ENCODE measurements around the gene HNRNPC.
A peak's percentile ranks its signal among the peaks of the same experiment; 100 is the strongest.
"Not testable (repeated sequence)": the region's sequence is repeated elsewhere in the genome, so short reads cannot be mapped to it uniquely, and the experiment has no call there.

HNRNPC gene

DNA sequence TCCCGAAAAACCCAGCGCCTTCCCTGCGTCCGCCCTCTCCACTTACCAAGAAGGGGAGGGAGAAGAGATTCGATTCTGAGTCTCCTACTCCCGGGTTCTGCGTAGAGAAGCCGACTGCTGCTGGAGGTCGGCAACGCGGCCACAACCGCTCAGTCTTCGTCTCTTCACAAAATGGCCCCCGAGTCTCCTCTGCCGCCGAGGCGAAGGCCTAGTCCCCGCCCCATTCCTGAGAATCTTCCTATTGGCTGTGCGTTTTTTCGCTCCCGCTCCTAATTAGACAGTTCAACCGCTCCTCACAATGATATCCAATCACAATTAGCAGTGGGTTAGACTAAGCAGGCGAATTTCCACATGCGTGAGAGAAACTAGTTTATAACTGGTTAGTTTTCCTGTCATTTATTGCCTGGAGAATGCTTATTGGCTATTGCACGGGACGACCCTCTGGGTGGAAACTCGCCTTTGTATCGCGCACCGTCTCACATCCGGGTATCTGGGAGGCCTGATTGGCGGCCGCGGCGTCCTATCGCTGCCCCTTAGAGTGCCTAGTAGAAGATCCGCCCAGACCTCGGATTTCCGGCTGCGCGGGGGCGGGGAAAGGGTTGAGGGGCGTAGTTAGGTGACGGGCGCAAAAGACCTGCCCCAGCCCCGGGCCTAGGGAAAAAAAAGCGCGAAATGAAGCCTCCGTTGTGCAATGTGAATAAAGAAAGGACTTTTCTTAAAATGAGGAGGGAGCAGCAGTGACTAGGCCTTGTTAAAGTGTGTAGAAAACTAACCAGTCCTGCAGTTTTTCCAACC is at the start of gene HNRNPC:
Gene HNRNPC (minus strand): TSS at position 191 of the 795 bp plus-strand sequence. CDS start 35,249 bp downstream, outside the sequence.
- H3K4me1 ChIP-seq (ENCODE audit: control insufficient read depth, insufficient read depth, low read length, unreplicated experiment): peaks cover 21% of the 10 kb centered on the region
- H3K79me2 ChIP-seq (ENCODE audit: control insufficient read depth, insufficient read depth, low read length, unreplicated experiment): peaks cover 48% of the 10 kb centered on the region
- H3K27me3 ChIP-seq (ENCODE audit: insufficient read depth, low read length): no peaks in the 10 kb centered on the region
- H2AFZ ChIP-seq (ENCODE audit: low read length, unreplicated experiment): peak within 1 kb of the TSS; percentile 56
- H3K36me3 ChIP-seq (ENCODE audit: insufficient read depth, low read length): peaks cover 30% of the 10 kb centered on the region
- peak within 1 kb of the TSS; percentile 77 for H3K27ac ChIP-seq (ENCODE audit: low read depth, low read length)
- peak within 1 kb of the TSS; percentile 93 for H3K4me3 ChIP-seq (ENCODE audit: low read depth, low read length)

DNA sequence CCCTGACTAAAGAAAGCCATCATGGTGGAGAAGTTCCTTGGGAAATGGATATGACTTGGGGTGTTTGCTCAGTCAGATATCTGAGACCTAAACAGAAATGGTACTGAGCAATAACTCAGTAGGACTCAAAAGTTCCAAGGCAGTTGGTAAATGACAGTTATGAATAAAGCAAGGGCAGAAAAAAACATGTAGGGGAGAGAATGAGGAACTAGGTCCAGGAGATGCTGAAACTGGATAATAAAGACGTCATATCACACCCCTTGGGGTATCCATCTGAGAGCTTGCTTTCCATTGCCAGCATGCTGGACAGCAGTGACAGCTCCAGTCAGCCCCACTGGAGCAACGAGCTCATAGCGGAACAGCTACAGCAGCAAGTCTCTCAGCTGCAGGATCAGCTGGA is 48.2 kb upstream of the HNRNPC start:
- no peaks in the 10 kb centered on the region for H3K4me1 ChIP-seq (ENCODE audit: control insufficient read depth, insufficient read depth, low read length, unreplicated experiment)
- H3K36me3 ChIP-seq (ENCODE audit: insufficient read depth, low read length): no peaks in the 10 kb centered on the region
- no peaks in the 10 kb centered on the region for H3K79me2 ChIP-seq (ENCODE audit: control insufficient read depth, insufficient read depth, low read length, unreplicated experiment)
- no peak overlapping the region for H3K27ac ChIP-seq (ENCODE audit: low read depth, low read length)
- H2AFZ ChIP-seq (ENCODE audit: low read length, unreplicated experiment): no peak overlapping the region
- H3K4me3 ChIP-seq (ENCODE audit: low read depth, low read length): no peak overlapping the region
- peaks cover 11% of the 10 kb centered on the region for H3K27me3 ChIP-seq (ENCODE audit: insufficient read depth, low read length)

DNA sequence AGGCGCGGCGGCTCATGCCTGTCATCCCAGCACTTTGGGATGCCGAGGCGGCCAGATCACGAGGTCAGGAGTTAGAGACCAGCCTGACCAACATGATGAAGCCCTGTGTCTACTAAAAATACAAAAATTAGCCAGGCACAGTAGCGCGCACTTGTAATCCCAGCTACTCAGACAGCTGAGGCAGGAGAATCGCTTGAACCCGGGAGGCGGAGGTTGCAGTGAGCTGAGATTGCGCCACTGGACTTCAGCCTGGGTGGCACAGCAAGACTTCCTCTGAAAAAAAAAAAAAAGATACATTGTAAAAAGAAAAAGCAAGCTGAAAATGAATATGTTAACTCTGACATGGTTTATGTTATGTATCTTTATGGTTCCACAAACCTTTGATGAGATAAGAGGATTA is 44.3 kb upstream of the HNRNPC start:
- H2AFZ ChIP-seq (ENCODE audit: low read length, unreplicated experiment): no peak overlapping the region
- H3K36me3 ChIP-seq (ENCODE audit: insufficient read depth, low read length): no peaks in the 10 kb centered on the region
- H3K4me1 ChIP-seq (ENCODE audit: control insufficient read depth, insufficient read depth, low read length, unreplicated experiment): no peaks in the 10 kb centered on the region
- H3K4me3 ChIP-seq (ENCODE audit: low read depth, low read length): no peak overlapping the region
- H3K27ac ChIP-seq (ENCODE audit: low read depth, low read length): no peak overlapping the region
- H3K27me3 ChIP-seq (ENCODE audit: insufficient read depth, low read length): peaks cover 15% of the 10 kb centered on the region
- no peaks in the 10 kb centered on the region for H3K79me2 ChIP-seq (ENCODE audit: control insufficient read depth, insufficient read depth, low read length, unreplicated experiment)

DNA sequence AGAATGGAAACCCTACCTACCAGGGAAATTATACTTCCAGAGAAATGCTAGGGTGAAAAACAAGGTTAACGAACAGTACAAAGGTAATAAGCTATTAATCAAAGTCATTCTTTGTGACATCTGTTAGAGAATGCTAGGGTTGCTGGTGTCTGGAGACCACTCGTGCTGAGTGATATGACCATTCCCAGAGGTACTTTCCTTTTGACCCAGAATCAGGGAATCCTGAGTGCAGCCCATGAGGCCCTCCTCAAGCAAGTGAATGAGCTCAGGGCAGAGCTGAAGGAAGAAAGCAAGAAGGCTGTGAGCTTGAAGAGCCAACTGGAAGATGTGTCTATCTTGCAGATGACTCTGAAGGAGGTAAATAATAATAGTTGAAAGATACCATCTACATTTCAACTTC is 42.4 kb upstream of the HNRNPC start:
- no peak overlapping the region for H3K4me3 ChIP-seq (ENCODE audit: low read depth, low read length)
- no peaks in the 10 kb centered on the region for H3K79me2 ChIP-seq (ENCODE audit: control insufficient read depth, insufficient read depth, low read length, unreplicated experiment)
- H3K27ac ChIP-seq (ENCODE audit: low read depth, low read length): no peak overlapping the region
- peaks cover 23% of the 10 kb centered on the region; the same call in 1 of the 2 replicates for H3K27me3 ChIP-seq (ENCODE audit: insufficient read depth, low read length)
- no peak overlapping the region for H2AFZ ChIP-seq (ENCODE audit: low read length, unreplicated experiment)
- no peaks in the 10 kb centered on the region for H3K4me1 ChIP-seq (ENCODE audit: control insufficient read depth, insufficient read depth, low read length, unreplicated experiment)
- no peaks in the 10 kb centered on the region for H3K36me3 ChIP-seq (ENCODE audit: insufficient read depth, low read length)

DNA sequence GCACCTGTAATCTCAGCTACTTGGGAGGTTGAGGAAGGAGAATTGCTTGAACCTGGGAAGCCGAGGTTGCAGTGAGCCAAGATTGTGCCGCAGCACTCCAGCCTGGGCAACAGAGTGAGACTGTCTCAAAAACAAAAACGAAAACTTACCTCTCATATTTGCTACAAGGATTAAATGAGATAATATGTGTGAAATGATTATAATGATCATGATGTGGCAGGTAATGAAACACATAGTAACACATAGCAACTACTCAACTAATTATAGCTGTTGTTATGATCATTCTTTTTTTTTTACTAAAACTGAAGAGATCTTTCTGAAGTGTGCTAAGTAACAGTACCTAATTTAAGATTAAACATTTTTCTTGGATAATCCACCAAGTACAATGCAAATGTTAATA is 40.7 kb upstream of the HNRNPC start:
- H3K4me1 ChIP-seq (ENCODE audit: control insufficient read depth, insufficient read depth, low read length, unreplicated experiment): no peaks in the 10 kb centered on the region
- no peaks in the 10 kb centered on the region for H3K79me2 ChIP-seq (ENCODE audit: control insufficient read depth, insufficient read depth, low read length, unreplicated experiment)
- no peak overlapping the region for H2AFZ ChIP-seq (ENCODE audit: low read length, unreplicated experiment)

DNA sequence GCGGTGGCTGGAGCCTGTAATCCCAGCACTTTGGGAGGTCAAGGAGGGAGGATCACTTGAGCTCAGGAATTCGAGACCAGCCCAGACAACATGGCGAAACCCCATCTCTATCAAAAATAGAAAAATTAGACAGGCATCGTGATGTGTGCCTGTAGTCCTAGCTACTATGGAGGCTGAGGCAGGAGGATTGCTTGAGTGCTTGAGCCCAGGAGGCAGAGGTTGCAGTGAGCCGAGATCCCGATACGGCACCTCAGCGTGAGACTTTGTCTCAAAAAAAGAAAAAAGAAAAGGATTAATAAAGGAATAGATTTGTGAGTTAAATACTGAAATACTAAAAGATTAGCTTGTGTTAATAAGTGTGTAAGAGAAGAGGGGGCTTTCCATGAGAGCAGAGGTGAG is 40.0 kb upstream of the HNRNPC start:
- no peak overlapping the region for H2AFZ ChIP-seq (ENCODE audit: low read length, unreplicated experiment)
- no peaks in the 10 kb centered on the region for H3K79me2 ChIP-seq (ENCODE audit: control insufficient read depth, insufficient read depth, low read length, unreplicated experiment)
- H3K27ac ChIP-seq (ENCODE audit: low read depth, low read length): no peak overlapping the region
- H3K4me1 ChIP-seq (ENCODE audit: control insufficient read depth, insufficient read depth, low read length, unreplicated experiment): no peaks in the 10 kb centered on the region
- H3K36me3 ChIP-seq (ENCODE audit: insufficient read depth, low read length): no peaks in the 10 kb centered on the region
- no peak overlapping the region for H3K4me3 ChIP-seq (ENCODE audit: low read depth, low read length)
- H3K27me3 ChIP-seq (ENCODE audit: insufficient read depth, low read length): peaks cover 23% of the 10 kb centered on the region; the same call in 1 of the 2 replicates

More for the DNA sequence above, 40.7 kb upstream of the HNRNPC start:
- H3K27me3 ChIP-seq (ENCODE audit: insufficient read depth, low read length): peaks cover 23% of the 10 kb centered on the region; the same call in 1 of the 2 replicates
- H3K27ac ChIP-seq (ENCODE audit: low read depth, low read length): no peak overlapping the region
- no peaks in the 10 kb centered on the region for H3K36me3 ChIP-seq (ENCODE audit: insufficient read depth, low read length)
- no peak overlapping the region for H3K4me3 ChIP-seq (ENCODE audit: low read depth, low read length)

DNA sequence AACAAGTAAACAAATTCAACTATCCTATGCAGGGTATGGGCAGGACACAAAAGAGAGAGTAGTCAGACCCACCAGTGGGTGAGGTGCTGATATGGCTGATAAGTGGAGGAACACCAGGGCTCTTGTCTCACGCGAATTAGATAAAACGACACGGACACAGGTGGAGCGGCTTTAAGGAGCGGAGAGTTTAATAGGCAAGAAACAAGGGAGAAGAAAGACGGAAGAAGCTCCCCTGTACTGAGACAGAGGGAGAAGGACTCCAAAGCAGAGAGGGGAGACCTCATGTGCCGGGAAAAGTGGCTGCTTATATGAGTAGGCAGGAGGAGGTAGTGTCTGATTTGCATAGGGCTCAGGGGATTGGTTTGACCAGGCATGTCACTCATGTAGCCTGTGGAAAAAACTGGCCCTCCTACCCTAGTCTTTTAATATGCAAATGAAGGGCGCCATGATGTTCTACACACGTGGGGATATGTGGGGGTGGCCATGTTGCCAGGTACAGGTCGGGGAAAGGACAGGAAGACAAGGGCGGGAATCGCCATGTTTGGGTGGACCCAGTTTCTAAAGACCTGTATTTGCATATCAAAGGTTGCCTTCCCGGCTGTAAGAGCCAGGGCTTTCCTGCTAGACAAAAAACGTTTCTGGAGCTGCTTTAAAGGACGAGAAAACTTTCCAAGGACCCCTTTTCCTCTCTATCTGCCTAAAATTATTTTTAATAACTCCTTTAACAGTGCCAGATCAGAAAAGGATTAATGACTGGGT is 39.4 kb upstream of the HNRNPC start:
- Histone ChIP-seq H3K27ac (ENCODE audit: low read depth, low read length) (no peak overlapping the region), H3K4me3 (ENCODE audit: low read depth, low read length) (no peak overlapping the region)

DNA sequence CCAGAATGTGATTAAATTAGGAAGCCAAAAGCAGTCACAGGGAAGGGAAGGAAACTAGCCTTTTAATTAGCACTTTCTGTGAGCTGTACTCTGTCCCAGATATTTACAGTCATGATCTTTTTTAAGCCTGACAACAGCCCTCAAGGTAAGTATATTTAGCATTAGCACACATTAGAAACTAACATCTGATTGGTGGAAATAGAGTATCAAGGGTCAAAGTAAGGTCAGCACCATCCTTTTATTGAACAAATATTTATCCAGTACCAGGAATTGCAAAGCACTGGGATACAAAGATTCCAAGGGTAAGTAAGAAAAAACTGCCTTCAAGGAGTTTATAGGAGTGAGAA is 38.9 kb upstream of the HNRNPC start:
- peaks cover 23% of the 10 kb centered on the region; the same call in 1 of the 2 replicates for H3K27me3 ChIP-seq (ENCODE audit: insufficient read depth, low read length)
- H3K79me2 ChIP-seq (ENCODE audit: control insufficient read depth, insufficient read depth, low read length, unreplicated experiment): no peaks in the 10 kb centered on the region
- peak overlapping the region; percentile 30 for H2AFZ ChIP-seq (ENCODE audit: low read length, unreplicated experiment)
- no peak overlapping the region for H3K27ac ChIP-seq (ENCODE audit: low read depth, low read length)
- no peaks in the 10 kb centered on the region for H3K36me3 ChIP-seq (ENCODE audit: insufficient read depth, low read length)
- H3K4me1 ChIP-seq (ENCODE audit: control insufficient read depth, insufficient read depth, low read length, unreplicated experiment): no peaks in the 10 kb centered on the region
- no peak overlapping the region for H3K4me3 ChIP-seq (ENCODE audit: low read depth, low read length)

More for the DNA sequence above, 39.4 kb upstream of the HNRNPC start:
- H2AFZ ChIP-seq (ENCODE audit: low read length, unreplicated experiment): peak overlapping the region; percentile 30
- no peaks in the 10 kb centered on the region for H3K79me2 ChIP-seq (ENCODE audit: control insufficient read depth, insufficient read depth, low read length, unreplicated experiment)
- H3K36me3 ChIP-seq (ENCODE audit: insufficient read depth, low read length): no peaks in the 10 kb centered on the region
- H3K4me1 ChIP-seq (ENCODE audit: control insufficient read depth, insufficient read depth, low read length, unreplicated experiment): no peaks in the 10 kb centered on the region
- H3K27me3 ChIP-seq (ENCODE audit: insufficient read depth, low read length): peaks cover 23% of the 10 kb centered on the region; the same call in 1 of the 2 replicates

DNA sequence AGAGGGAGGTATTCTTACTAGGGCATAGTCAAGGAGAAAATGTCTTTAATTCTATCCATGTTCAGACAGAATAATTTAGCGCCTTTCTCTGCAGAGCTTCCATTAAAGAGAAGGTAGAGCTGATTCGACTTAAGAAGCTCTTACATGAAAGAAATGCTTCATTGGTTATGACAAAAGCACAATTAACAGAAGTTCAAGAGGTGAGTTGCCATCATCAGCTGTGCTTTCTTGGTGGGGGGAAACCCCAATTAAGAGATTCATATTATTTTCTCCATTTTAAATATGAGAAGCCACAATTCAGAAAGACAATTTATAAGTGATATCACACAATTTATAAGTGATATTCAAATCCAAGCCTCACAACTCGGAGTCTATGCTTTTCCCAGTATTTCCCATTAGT is 38.4 kb upstream of the HNRNPC start:
- Histone ChIP-seq H3K4me1 (ENCODE audit: control insufficient read depth, insufficient read depth, low read length, unreplicated experiment) (no peaks in the 10 kb centered on the region), H3K79me2 (ENCODE audit: control insufficient read depth, insufficient read depth, low read length, unreplicated experiment) (no peaks in the 10 kb centered on the region), H3K36me3 (ENCODE audit: insufficient read depth, low read length) (no peaks in the 10 kb centered on the region), H3K27me3 (ENCODE audit: insufficient read depth, low read length) (peaks cover 23% of the 10 kb centered on the region; the same call in 1 of the 2 replicates), H2AFZ (ENCODE audit: low read length, unreplicated experiment) (peak overlapping the region; percentile 25), H3K27ac (ENCODE audit: low read depth, low read length) (no peak overlapping the region), H3K4me3 (ENCODE audit: low read depth, low read length) (no peak overlapping the region)

DNA sequence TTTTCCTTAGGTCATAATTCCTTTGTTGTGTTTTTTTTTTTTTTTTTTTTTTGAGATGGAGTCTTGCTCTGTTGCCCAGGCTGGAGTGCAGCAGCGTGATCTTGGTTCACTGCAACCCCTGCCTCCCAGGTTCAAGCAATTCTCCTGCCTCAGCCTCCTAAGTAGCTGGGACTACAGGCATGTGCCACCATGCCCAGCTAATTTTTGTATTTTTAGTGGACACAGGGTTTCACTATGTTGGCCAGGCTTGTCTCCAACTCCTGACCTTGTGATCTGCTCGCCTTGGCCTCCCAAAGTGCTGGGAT is 33.5 kb upstream of the HNRNPC start:
- not testable (repeated sequence) for H3K4me3 ChIP-seq (ENCODE audit: low read depth, low read length); H3K36me3 ChIP-seq (ENCODE audit: insufficient read depth, low read length); H3K79me2 ChIP-seq (ENCODE audit: control insufficient read depth, insufficient read depth, low read length, unreplicated experiment); H3K4me1 ChIP-seq (ENCODE audit: control insufficient read depth, insufficient read depth, low read length, unreplicated experiment); H2AFZ ChIP-seq (ENCODE audit: low read length, unreplicated experiment); H3K27ac ChIP-seq (ENCODE audit: low read depth, low read length)
- H3K27me3 ChIP-seq (ENCODE audit: insufficient read depth, low read length): peaks cover 15% of the 10 kb centered on the region

Data from ACC112 (cell line).